ENCODE measurements around the gene PRR20A. TPM values are rescaled to one million over a fixed set of nuclear protein-coding genes. Genes with fewer than 3 reads are reported as not detected.
"Not testable (repeated sequence)": the region's sequence is repeated elsewhere in the genome, so short reads cannot be mapped to it uniquely, and the experiment has no call there.

PRR20A gene
- total and polyA plus RNA-seq, 9 donors = not detected

- Histone ChIP-seq H3K4me1 (ENCODE audit: insufficient read depth) (no peaks in the 10 kb centered on the region), H3K36me3 (no peaks in the 10 kb centered on the region), H3K4me3 (no peak overlapping the region), H3K9me3 (no peaks in the 10 kb centered on the region), H3K27me3 (no peaks in the 10 kb centered on the region), H3K27ac (no peak overlapping the region)
- TF ChIP-seq POLR2A (IDR thresholded peaks at IDR 0.05) (no peak), EP300 (IDR thresholded peaks at IDR 0.05) (no peak), CTCF (IDR thresholded peaks at IDR 0.05) (no peak)
- intact Hi-C loops (cut with DNase I) = no loop called here
- DNase-seq = no peak
- 71 to 92% (median 76%) methylated on average over 4 of the region's 4 CpGs for WGBS, 3 donors
These were observed 3.1 kb upstream of the PRR20A start for GRCh38 chr13:57137585-57137984.

- Histone ChIP-seq H3K36me3 (no peaks in the 10 kb centered on the region), H3K27ac (no peak overlapping the region), H3K4me3 (no peak overlapping the region), H3K4me1 (ENCODE audit: insufficient read depth) (no peaks in the 10 kb centered on the region), H3K27me3 (no peaks in the 10 kb centered on the region), H3K9me3 (no peaks in the 10 kb centered on the region)
- intact Hi-C loops (cut with DNase I) = no loop called here
- no peak for DNase-seq
- 86 to 95% (median 89%) methylated on average over 5 of the region's 5 CpGs for WGBS, 3 donors
- no peak for TF ChIP-seq CTCF (IDR thresholded peaks at IDR 0.05)
- TF ChIP-seq POLR2A (IDR thresholded peaks at IDR 0.05) = no peak
- TF ChIP-seq EP300 (IDR thresholded peaks at IDR 0.05) = no peak
These were observed 1.7 kb upstream of the PRR20A start for GRCh38 chr13:57138988-57139387.

- intact Hi-C loops (cut with DNase I); H3K27me3 ChIP-seq; H3K4me1 ChIP-seq (ENCODE audit: insufficient read depth); H3K4me3 ChIP-seq; H3K36me3 ChIP-seq; DNase-seq; H3K27ac ChIP-seq; H3K9me3 ChIP-seq: not testable (repeated sequence)
- 95 to 100% (median 96%) methylated on average over 7 to 11 of the region's 18 CpGs for WGBS, 3 donors
These were observed 937 bp upstream of the PRR20A start for GRCh38 chr13:57139781-57140180.

- H3K27ac ChIP-seq; intact Hi-C loops (cut with DNase I); H3K27me3 ChIP-seq; H3K4me3 ChIP-seq; H3K36me3 ChIP-seq; DNase-seq; H3K9me3 ChIP-seq; H3K4me1 ChIP-seq (ENCODE audit: insufficient read depth): not testable (repeated sequence)
- WGBS, 3 donors = no CpG with 5 or more reads among the region's 22 CpGs
These were observed 6.5 kb downstream of the PRR20A start, which contains the start of gene PRR20B for GRCh38 chr13:57147188-57147587. PRR20B (plus strand) TSS chr13:57147488; CDS start chr13:57147875, 387 bp downstream.

- H3K9me3 ChIP-seq; H3K4me1 ChIP-seq (ENCODE audit: insufficient read depth); H3K4me3 ChIP-seq; H3K27me3 ChIP-seq; intact Hi-C loops (cut with DNase I); H3K36me3 ChIP-seq; H3K27ac ChIP-seq; DNase-seq: not testable (repeated sequence)
- 93 to 94% (median 93%) methylated on average over 6 to 9 of the region's 14 CpGs for WGBS, 3 donors
These were observed 7.4 kb downstream of the PRR20A start for GRCh38 chr13:57148106-57148505.

- H3K9me3 ChIP-seq; H3K36me3 ChIP-seq; intact Hi-C loops (cut with DNase I); H3K27me3 ChIP-seq; DNase-seq; H3K27ac ChIP-seq; H3K4me3 ChIP-seq; H3K4me1 ChIP-seq (ENCODE audit: insufficient read depth): not testable (repeated sequence)
- no CpG with 5 or more reads among the region's 22 CpGs for WGBS, 3 donors
These were observed 13.0 kb downstream of the PRR20A start, which contains the start of gene PRR20C for GRCh38 chr13:57153761-57154160. PRR20C (plus strand) TSS chr13:57154061; CDS start chr13:57154448, 387 bp downstream.

GRCh38 chr13:57160332-57160731 lies 19.6 kb downstream of the PRR20A start, which contains the start of gene PRR20D:
PRR20D (plus strand) TSS chr13:57160632; CDS start chr13:57161019, 387 bp downstream.
- intact Hi-C loops (cut with DNase I) = not testable (repeated sequence)

GRCh38 chr13:57166897-57167296 lies 26.2 kb downstream of the PRR20A start, which contains the start of gene PRR20E:
PRR20E (plus strand) TSS chr13:57167197; CDS start chr13:57167584, 387 bp downstream.
- H3K4me3 ChIP-seq; H3K27me3 ChIP-seq; intact Hi-C loops (cut with DNase I); DNase-seq; H3K9me3 ChIP-seq; H3K27ac ChIP-seq; H3K4me1 ChIP-seq (ENCODE audit: insufficient read depth); H3K36me3 ChIP-seq: not testable (repeated sequence)
- WGBS, 3 donors = no CpG with 5 or more reads among the region's 22 CpGs

More at GRCh38 chr13:57160332-57160731, 19.6 kb downstream of the PRR20A start, which contains the start of gene PRR20D:
- H3K27me3 ChIP-seq; H3K36me3 ChIP-seq; DNase-seq; H3K27ac ChIP-seq; H3K4me1 ChIP-seq (ENCODE audit: insufficient read depth); H3K9me3 ChIP-seq; H3K4me3 ChIP-seq: not testable (repeated sequence)
- no CpG with 5 or more reads among the region's 22 CpGs for WGBS, 3 donors
